Measurements from ENCODE around the gene WWOX.

Gene WWOX

GRCh38 chr16:78878570-78878969, 779.1 kb downstream of the WWOX start:
- no peak for DNase-seq (ENCODE audit: low read depth)
- TF ChIP-seq, protein P1, sequence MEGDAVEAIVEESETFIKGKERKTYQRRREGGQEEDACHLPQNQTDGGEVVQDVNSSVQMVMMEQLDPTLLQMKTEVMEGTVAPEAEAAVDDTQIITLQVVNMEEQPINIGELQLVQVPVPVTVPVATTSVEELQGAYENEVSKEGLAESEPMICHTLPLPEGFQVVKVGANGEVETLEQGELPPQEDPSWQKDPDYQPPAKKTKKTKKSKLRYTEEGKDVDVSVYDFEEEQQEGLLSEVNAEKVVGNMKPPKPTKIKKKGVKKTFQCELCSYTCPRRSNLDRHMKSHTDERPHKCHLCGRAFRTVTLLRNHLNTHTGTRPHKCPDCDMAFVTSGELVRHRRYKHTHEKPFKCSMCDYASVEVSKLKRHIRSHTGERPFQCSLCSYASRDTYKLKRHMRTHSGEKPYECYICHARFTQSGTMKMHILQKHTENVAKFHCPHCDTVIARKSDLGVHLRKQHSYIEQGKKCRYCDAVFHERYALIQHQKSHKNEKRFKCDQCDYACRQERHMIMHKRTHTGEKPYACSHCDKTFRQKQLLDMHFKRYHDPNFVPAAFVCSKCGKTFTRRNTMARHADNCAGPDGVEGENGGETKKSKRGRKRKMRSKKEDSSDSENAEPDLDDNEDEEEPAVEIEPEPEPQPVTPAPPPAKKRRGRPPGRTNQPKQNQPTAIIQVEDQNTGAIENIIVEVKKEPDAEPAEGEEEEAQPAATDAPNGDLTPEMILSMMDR (IDR thresholded peaks at IDR 0.05; ENCODE audit: control insufficient read depth, extremely low read depth, insufficient read depth), result no peak
- no peak overlapping the region for H3K4me3 ChIP-seq (ENCODE audit: low read depth, low read length)

GRCh38 chr16:78879011-78879410, 779.6 kb downstream of the WWOX start:
- TF ChIP-seq, protein P1 (IDR thresholded peaks at IDR 0.05; ENCODE audit: control insufficient read depth, extremely low read depth, insufficient read depth), result no peak
- no peak for DNase-seq (ENCODE audit: low read depth)
- H3K4me3 ChIP-seq (ENCODE audit: low read depth, low read length), result no peak overlapping the region

- no peak overlapping the region for H3K4me3 ChIP-seq (ENCODE audit: low read depth, low read length)
- TF ChIP-seq, protein P1 (IDR thresholded peaks at IDR 0.05; ENCODE audit: control insufficient read depth, extremely low read depth, insufficient read depth), result no peak
- DNase-seq (ENCODE audit: low read depth), result no peak
Measured at GRCh38 chr16:78882150-78882549, 782.7 kb downstream of the WWOX start.

- TF ChIP-seq, protein P1 (IDR thresholded peaks at IDR 0.05; ENCODE audit: control insufficient read depth, extremely low read depth, insufficient read depth), result no peak
- H3K4me3 ChIP-seq (ENCODE audit: low read depth, low read length), result no peak overlapping the region
- no peak for DNase-seq (ENCODE audit: low read depth)
Measured at GRCh38 chr16:78882751-78883150, 783.3 kb downstream of the WWOX start.

DNA sequence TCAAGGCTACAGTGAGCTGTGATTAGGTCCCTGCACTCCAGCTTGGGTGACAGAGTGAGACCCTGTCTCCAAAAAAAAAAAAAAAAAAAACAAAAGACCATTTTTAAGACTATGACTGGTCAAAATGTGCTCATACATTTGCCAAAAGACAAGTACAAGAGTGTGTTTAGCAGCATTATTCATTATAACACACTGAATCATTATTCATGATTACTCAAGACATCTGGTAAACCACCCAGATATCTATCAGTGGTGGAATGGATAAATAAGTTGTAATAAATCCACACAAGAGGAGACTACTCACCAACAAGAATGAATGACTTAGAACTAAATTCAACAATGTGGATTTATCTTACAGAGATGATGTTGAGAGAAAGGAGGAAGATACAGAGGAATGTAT, 784.8 kb downstream of the WWOX start:
- H3K4me3 ChIP-seq (ENCODE audit: low read depth, low read length), result no peak overlapping the region
- TF ChIP-seq, protein P1 (IDR thresholded peaks at IDR 0.05; ENCODE audit: control insufficient read depth, extremely low read depth, insufficient read depth), result no peak
- DNase-seq (ENCODE audit: low read depth), result no peak

- no peak overlapping the region for H3K4me3 ChIP-seq (ENCODE audit: low read depth, low read length)
- TF ChIP-seq, protein P1 (IDR thresholded peaks at IDR 0.05; ENCODE audit: control insufficient read depth, extremely low read depth, insufficient read depth), result no peak
- DNase-seq (ENCODE audit: low read depth), result no peak
Measured at GRCh38 chr16:78889346-78889745, 789.9 kb downstream of the WWOX start.

GRCh38 chr16:78890373-78890895, 791.0 kb downstream of the WWOX start:
- no peak for DNase-seq (ENCODE audit: low read depth)
- no peak overlapping the region for H3K4me3 ChIP-seq (ENCODE audit: low read depth, low read length)
- TF ChIP-seq, protein P1 (IDR thresholded peaks at IDR 0.05; ENCODE audit: control insufficient read depth, extremely low read depth, insufficient read depth), result no peak

Measured in LNCaP clone FGC (cell line).